SK-N-SH (cell line): ENCODE measurements around the gene OR13J1. TPM values are rescaled to one million over a fixed set of nuclear protein-coding genes. Genes with fewer than 3 reads are reported as not detected.

Experiments
- CTCF ChIA-PET: fragments of 300-600, 350-600 bp; formaldehyde crosslinking; extraction: SDS; loops from one replicate; lab custom pipeline; 2021; lab: Yijun Ruan, JAX
- POLR2A ChIA-PET: fragments of 350-600 bp; sonication (Branson Sonifier 250); formaldehyde crosslinking; extraction: SDS; loops from one replicate; lab custom pipeline; 2020; ENCODE audit warnings: antibody characterized with exemption, inconsistent platforms; lab: Yijun Ruan, JAX
- DNase-seq: peaks from one replicate; pipeline ENCODE4 v3.0.0; 2012
- H2AFZ ChIP-seq: fragments of 200-600 bp; sonication (generic); 2 replicates; pipeline ENCODE4 v1.8.1; 2016; ENCODE audit warnings: antibody characterized with exemption, mild to moderate bottlenecking, low read depth
- H3F3A ChIP-seq: fragments of 200-600 bp; sonication (generic); replicated peaks from 2 replicates; pipeline ENCODE3; 2016; ENCODE audit warnings: antibody characterized with exemption, mild to moderate bottlenecking; ENCODE audit not compliant: insufficient read depth
- H3K27ac ChIP-seq, 2 experiments: fragments of 200-500 bp in 1 of 2; fragments of 200-600 bp in 1 of 2; sonication (Bioruptor generic) in 1 of 2; sonication (generic), shearing (Covaris generic) in 1 of 2; 2 replicates each; pipeline versions ENCODE4 v1.5.1 to v1.6.1; 2014 to 2016; ENCODE audit warnings: low read depth in 2 of 2, inconsistent platforms in 1 of 2, low read length in 1 of 2, mild to moderate bottlenecking in 1 of 2, mixed read lengths in 1 of 2
- H3K27me3 ChIP-seq: fragments of 200-600 bp; sonication (generic), shearing (Covaris generic); 2 replicates; pipeline ENCODE4 v1.6.1; 2016; ENCODE audit warnings: mixed run types; ENCODE audit not compliant: insufficient read depth
- H3K36me3 ChIP-seq, 2 experiments: fragments of 200-500 bp in 1 of 2; fragments of 200-600 bp in 1 of 2; sonication (Bioruptor generic) in 1 of 2; sonication (generic) in 1 of 2; replicated peaks in 1 of 2; 2 replicates each; pipeline versions ENCODE3 to v1.5.1; 2014 to 2016; ENCODE audit warnings: low read length in 1 of 2, mild to moderate bottlenecking in 1 of 2; ENCODE audit not compliant: insufficient read depth in 2 of 2, control insufficient read depth in 1 of 2
- H3K4me1 ChIP-seq, 2 experiments: fragments of 200-500 bp in 1 of 2; fragments of 200-600 bp in 1 of 2; sonication (Bioruptor generic) in 1 of 2; sonication (generic), shearing (Covaris generic) in 1 of 2; 2 replicates each; pipeline versions ENCODE4 v1.5.1 to v1.6.1; 2014 to 2016; ENCODE audit warnings: low read depth in 1 of 2, low read length in 1 of 2, mixed run types in 1 of 2; ENCODE audit not compliant: insufficient read depth in 2 of 2, control insufficient read depth in 1 of 2
- H3K4me2 ChIP-seq: fragments of 200-600 bp; sonication (generic), shearing (Covaris generic); 2 replicates; pipeline ENCODE4 v1.6.1; 2017; ENCODE audit warnings: mixed run types
- H3K4me3 ChIP-seq, 2 experiments: fragments of 200-500 bp in 1 of 2; fragments of 200-600 bp in 1 of 2; sonication (Bioruptor generic) in 1 of 2; sonication (generic), shearing (Covaris generic) in 1 of 2; 2 replicates each; pipeline versions ENCODE4 v1.5.1 to v1.8.1; 2014 to 2016; ENCODE audit warnings: low read depth in 2 of 2, inconsistent platforms in 1 of 2, low read length in 1 of 2, mild to moderate bottlenecking in 1 of 2, mixed read lengths in 1 of 2, moderate library complexity in 1 of 2
- H3K79me2 ChIP-seq: fragments of 200-600 bp; sonication (generic); 2 replicates; pipeline ENCODE4 v1.8.1; 2017; ENCODE audit warnings: mild to moderate bottlenecking; ENCODE audit not compliant: insufficient read depth
- H3K9ac ChIP-seq: fragments of 200-600 bp; sonication (generic); 2 replicates; pipeline ENCODE4 v1.6.1; 2017; ENCODE audit warnings: mixed run types
- H3K9me2 ChIP-seq: fragments of 200-600 bp; sonication (generic); 2 replicates; pipeline ENCODE4 v1.6.1; 2017; ENCODE audit warnings: mixed run types
- H3K9me3 ChIP-seq: fragments of 200-600 bp; sonication (generic); 2 replicates; pipeline ENCODE4 v1.6.1; 2017; ENCODE audit warnings: mixed run types, mild to moderate bottlenecking, moderate library complexity
- H4K20me1 ChIP-seq: fragments of 200-600 bp; sonication (generic); 2 replicates; pipeline ENCODE4 v1.6.1; 2017; ENCODE audit warnings: mild to moderate bottlenecking, mixed run types; ENCODE audit not compliant: insufficient read depth
- CTCF ChIP-seq: fragments of 200-600 bp; sonication (generic); IDR thresholded peaks from 2 replicates; pipeline ENCODE4 v1.6.1; 2017; ENCODE audit warnings: antibody characterized with exemption, mild to moderate bottlenecking, moderate library complexity
- ELF1 ChIP-seq: IDR thresholded peaks from 2 replicates; pipeline ENCODE4 v1.4.0; 2012
- EP300 ChIP-seq, 2 experiments: IDR thresholded peaks; 2 replicates each; pipeline versions ENCODE4 v1.4.0 to v1.6.1; 2012; ENCODE audit warnings: borderline replicate concordance in 1 of 2, low read depth in 1 of 2, low read length in 1 of 2
- FOXJ3 ChIP-seq: sonication (generic); formaldehyde crosslinking; IDR thresholded peaks from 2 replicates; pipeline ENCODE4 v1.5.1; 2020; ENCODE audit warnings: mild to moderate bottlenecking, missing genetic modification reagents
- FOXM1 ChIP-seq: IDR thresholded peaks from 2 replicates; pipeline ENCODE4 v1.4.0; 2012; ENCODE audit warnings: low read depth, mild to moderate bottlenecking
- GABPA ChIP-seq: IDR thresholded peaks from 2 replicates; pipeline ENCODE4 v1.4.0; 2012; ENCODE audit warnings: low read depth, mild to moderate bottlenecking
- GATA2 ChIP-seq: sonication (generic); formaldehyde crosslinking; IDR thresholded peaks from 2 replicates; pipeline ENCODE4 v1.5.0; 2020; ENCODE audit warnings: mild to moderate bottlenecking, missing genetic modification reagents
- IRF3 ChIP-seq: fragments of 150-350 bp; IDR thresholded peaks from 2 replicates; pipeline ENCODE4 v1.6.1; 2016; ENCODE audit warnings: mild to moderate bottlenecking, low read depth, low read length
- JUND ChIP-seq: IDR thresholded peaks from 2 replicates; pipeline ENCODE4 v1.4.0; 2012
- MAX ChIP-seq: IDR thresholded peaks from 2 replicates; pipeline ENCODE4 v1.4.0; 2012; ENCODE audit warnings: low read depth
- MXI1 ChIP-seq: IDR thresholded peaks from 2 replicates; pipeline ENCODE4 v1.6.1; 2012; ENCODE audit warnings: mild to moderate bottlenecking, low read depth, low read length, improper control_type of control experiment
- RAD21 ChIP-seq: IDR thresholded peaks from 2 replicates; pipeline ENCODE4 v1.6.1; 2012; ENCODE audit warnings: mild to moderate bottlenecking, low read length
- RFX5 ChIP-seq: IDR thresholded peaks from 2 replicates; pipeline ENCODE4 v1.6.1; 2012; ENCODE audit warnings: mild to moderate bottlenecking, improper control_type of control experiment, low read length
- SIN3A ChIP-seq: IDR thresholded peaks from 2 replicates; pipeline ENCODE4 v1.6.1; 2012; ENCODE audit warnings: low read depth, mild to moderate bottlenecking, low read length, moderate library complexity, borderline replicate concordance
- TCF12 ChIP-seq: IDR thresholded peaks from 2 replicates; pipeline ENCODE4 v1.4.0; 2012
- TEAD4 ChIP-seq: IDR thresholded peaks from 2 replicates; pipeline ENCODE4 v1.4.0; 2012; ENCODE audit warnings: mild to moderate bottlenecking, borderline replicate concordance; ENCODE audit not compliant: insufficient read depth
- YY1 ChIP-seq: IDR thresholded peaks from 2 replicates; pipeline ENCODE4 v1.4.0; 2012; ENCODE audit warnings: low read depth, mild to moderate bottlenecking
- WGBS: methylation state at CpG from one replicate; pipeline ENCODE4 v1.1.6; 2017; ENCODE audit warnings: low lambda C conversion rate; 5-methylcytosine and 5-hydroxymethylcytosine counted together
- polyA plus RNA-seq, 3 experiments: library from polyadenylated mRNA; depleted of rRNA; stranded (reverse); fragments of >200 nt; gene quantifications; 2 replicates each; pipeline ENCODE4 v1.2.3, GENCODE V29; 2012

OR13J1 gene
- polyA plus RNA-seq, 1 of the 3 experiments (the other 2 are of a cell fraction) = not detected

GRCh38 chr9:35854091-35854762 lies 16.0 kb downstream of the OR13J1 start:
- WGBS = 85% methylated on average over 6 of the region's 7 CpGs
- CTCF ChIA-PET = interaction anchor here (0.8 kb wide), 1 partner anchor 19 kb away, joined by 5 read pairs; no protein-coding TSS in a partner anchor
- no peaks in the 10 kb centered on the region for H4K20me1 ChIP-seq
- H3K4me1 ChIP-seq = peaks cover 0 to 4% of the 10 kb centered on the region in 2 experiments; a peak in 1 of 4 replicates
- no peak overlapping the region for H3K9ac ChIP-seq
- TF ChIP-seq ELF1 (no peak), CTCF (no peak), SIN3A (no peak), RAD21 (no peak), MAX (no peak), TEAD4 (no peak), RFX5 (no peak), JUND (no peak), FOXJ3 (CRISPR knock-in tag) (no peak), GATA2 (no peak), FOXM1 (no peak)
- H3K4me3 ChIP-seq = no peak overlapping the region
- H3K9me3 ChIP-seq = no peaks in the 10 kb centered on the region
- H3K79me2 ChIP-seq = no peaks in the 10 kb centered on the region
- no peak overlapping the region for H3K27ac ChIP-seq
- DNase-seq = no peak
- no peaks in the 10 kb centered on the region for H3K27me3 ChIP-seq
- peaks cover 4% of the 10 kb centered on the region for H3F3A ChIP-seq
- H2AFZ ChIP-seq = no peak overlapping the region
- H3K9me2 ChIP-seq = no peaks in the 10 kb centered on the region
- no peak overlapping the region for H3K4me2 ChIP-seq
- no peaks in the 10 kb centered on the region for H3K36me3 ChIP-seq
- POLR2A ChIA-PET = no interaction called here

- H3K9me2 ChIP-seq = no peaks in the 10 kb centered on the region
- CTCF ChIA-PET = interaction anchor here (0.9 to 1.1 kb wide), 2 partner anchors 29 to 63 kb away, joined by 3 to 5 read pairs; no protein-coding TSS in a partner anchor
Measured at GRCh38 chr9:35852876-35853865, 17.0 kb downstream of the OR13J1 start.

More at GRCh38 chr9:35852876-35853865, 17.0 kb downstream of the OR13J1 start:
- H3F3A ChIP-seq = peaks cover 11% of the 10 kb centered on the region
- H3K4me2 ChIP-seq = no peak overlapping the region
- H2AFZ ChIP-seq = no peak overlapping the region
- no peak overlapping the region for H3K27ac ChIP-seq
- 56% methylated on average over 12 of the region's 25 CpGs for WGBS
- TF ChIP-seq RFX5 = no peak
- TF ChIP-seq GABPA = no peak
- TF ChIP-seq ELF1 = no peak
- TF ChIP-seq RAD21 = no peak
- no peak for TF ChIP-seq TCF12
- no peak for TF ChIP-seq EP300 (IDR thresholded peaks at IDR 0.05; ENCODE audit: borderline replicate concordance in 1 of 2, low read depth in 1 of 2, low read length in 1 of 2)
- no peak for TF ChIP-seq MXI1
- no peak for TF ChIP-seq IRF3
- no peak for TF ChIP-seq YY1
- no peaks in the 10 kb centered on the region for H4K20me1 ChIP-seq
- H3K27me3 ChIP-seq = no peaks in the 10 kb centered on the region
- DNase-seq = no peak
- peaks cover 0 to 3% of the 10 kb centered on the region in 2 experiments; a peak in 1 of 4 replicates for H3K4me1 ChIP-seq
- no peak overlapping the region for H3K9ac ChIP-seq
- no peaks in the 10 kb centered on the region for H3K36me3 ChIP-seq
- POLR2A ChIA-PET = no interaction called here
- H3K9me3 ChIP-seq = no peaks in the 10 kb centered on the region
- no peak overlapping the region for H3K4me3 ChIP-seq
- H3K79me2 ChIP-seq = no peaks in the 10 kb centered on the region
